Neural crest cell (in vitro differentiated cells): ENCODE results near the gene OGFR. TPM values are rescaled to one million over a fixed set of nuclear protein-coding genes. Genes with fewer than 3 reads are reported as not detected.

Experiments used
- DNase-seq: peaks from one replicate; pipeline ENCODE4 v3.0.0; 2021; ENCODE audit warnings: low read depth, mixed read lengths, low spot score
- H3K27ac Mint-ChIP-seq: one replicate; pipeline ENCODE4 v1.8.0; 2021; ENCODE audit warnings: mild to moderate bottlenecking, mixed read lengths; ENCODE audit not compliant: unreplicated experiment
- H3K27me3 Mint-ChIP-seq: 2 replicates; pipeline ENCODE4 v1.8.0; 2021; ENCODE audit warnings: low read depth, mild to moderate bottlenecking, mixed read lengths
- H3K36me3 Mint-ChIP-seq: 2 replicates; pipeline ENCODE4 v1.8.0; 2021; ENCODE audit warnings: low read depth, mild to moderate bottlenecking, mixed read lengths
- H3K4me1 Mint-ChIP-seq: 2 replicates; pipeline ENCODE4 v1.8.0; 2021; ENCODE audit warnings: mixed read lengths
- H3K4me3 Mint-ChIP-seq: one replicate; pipeline ENCODE4 v1.8.0; 2021; ENCODE audit warnings: mild to moderate bottlenecking, mixed read lengths
- H3K9me3 Mint-ChIP-seq: 2 replicates; pipeline ENCODE4 v1.8.0; 2021; ENCODE audit warnings: mixed read lengths
- CTCF ChIP-seq: fragments of 200-600 bp; sonication (generic); conservative IDR thresholded peaks from 2 replicates; pipeline ENCODE4 v1.5.0; 2021; ENCODE audit warnings: antibody characterized with exemption, mild to moderate bottlenecking
- total RNA-seq: library from RNA; stranded (reverse); gene quantifications from 2 replicates; pipeline ENCODE4 v1.2.1, GENCODE V29; 2021

The OGFR gene
- total RNA-seq, 1 donor from 2014 or later: 36.7 TPM

GRCh38 chr20:62805155-62805710 is 598 bp downstream of the OGFR start:
- TF ChIP-seq CTCF: no peak
- Mint-ChIP-seq H3K27me3 (no peaks in the 10 kb centered on the region), H3K36me3 (no peaks in the 10 kb centered on the region), H3K4me3 (peak overlapping the region; percentile 85), H3K9me3 (no peaks in the 10 kb centered on the region), H3K27ac (no peak overlapping the region), H3K4me1 (peaks cover 20% of the 10 kb centered on the region)
- no peak for DNase-seq

- Mint-ChIP-seq H3K27me3 (no peaks in the 10 kb centered on the region), H3K36me3 (no peaks in the 10 kb centered on the region), H3K4me1 (peaks cover 20% of the 10 kb centered on the region), H3K4me3 (peak overlapping the region; percentile 85), H3K27ac (peak overlapping the region; percentile 62), H3K9me3 (no peaks in the 10 kb centered on the region)
- DNase-seq: peak; percentile 69
- no peak for TF ChIP-seq CTCF
These were observed 1.2 kb downstream of the OGFR start for GRCh38 chr20:62805711-62806382.

- Mint-ChIP-seq H3K9me3 (no peaks in the 10 kb centered on the region), H3K27me3 (no peaks in the 10 kb centered on the region), H3K27ac (no peak overlapping the region), H3K4me1 (peaks cover 20% of the 10 kb centered on the region), H3K4me3 (peak overlapping the region; percentile 85), H3K36me3 (no peaks in the 10 kb centered on the region)
- TF ChIP-seq CTCF: no peak
- no peak for DNase-seq
These were observed 1.9 kb downstream of the OGFR start for GRCh38 chr20:62806383-62807050.

GRCh38 chr20:62807444-62808210 is 3.0 kb downstream of the OGFR start:
- H3K36me3 Mint-ChIP-seq: no peaks in the 10 kb centered on the region
- no peak for TF ChIP-seq CTCF
- peak overlapping the region; percentile 92 for H3K4me3 Mint-ChIP-seq
- DNase-seq: no peak
- H3K27me3 Mint-ChIP-seq: no peaks in the 10 kb centered on the region
- no peak overlapping the region for H3K27ac Mint-ChIP-seq
- peaks cover 20% of the 10 kb centered on the region for H3K4me1 Mint-ChIP-seq
- no peaks in the 10 kb centered on the region for H3K9me3 Mint-ChIP-seq

- H3K9me3 Mint-ChIP-seq: no peaks in the 10 kb centered on the region
- H3K4me1 Mint-ChIP-seq: peaks cover 20% of the 10 kb centered on the region
- no peak overlapping the region for H3K27ac Mint-ChIP-seq
- peak; percentile 90 for TF ChIP-seq CTCF
- H3K36me3 Mint-ChIP-seq: no peaks in the 10 kb centered on the region
- DNase-seq: peak; percentile 86
- peak overlapping the region; percentile 92 for H3K4me3 Mint-ChIP-seq
- no peaks in the 10 kb centered on the region for H3K27me3 Mint-ChIP-seq
These were observed 3.7 kb downstream of the OGFR start for GRCh38 chr20:62808211-62808865.
